HFF-Myc (cell line): ENCODE data around the gene DLG4.

Experiments used
- DNase-seq: peaks from one replicate; pipeline ENCODE4 v3.0.0-alpha.2; 2011; ENCODE audit warnings: low read depth; ENCODE audit errors: extremely low read depth
- H3K4me3 ChIP-seq: replicated peaks from 2 replicates; pipeline ENCODE4 v1.5.1; 2011; ENCODE audit warnings: low read depth, mild to moderate bottlenecking, control low read depth, low read length
- CTCF ChIP-seq: IDR thresholded peaks from 2 replicates; pipeline ENCODE4 v1.5.1; 2012; ENCODE audit warnings: mild to moderate bottlenecking, low read depth, low read length, control low read depth; ENCODE audit errors: missing control alignments

The DLG4 gene

GRCh38 chr17:7204336-7204735 is 15.3 kb downstream of the DLG4 start:
- no peak for TF ChIP-seq CTCF
- DNase-seq = no peak
- H3K4me3 ChIP-seq = no peak overlapping the region

- DNase-seq = no peak
- no peak overlapping the region for H3K4me3 ChIP-seq
- TF ChIP-seq CTCF = no peak
Observed at GRCh38 chr17:7203391-7203790, 16.2 kb downstream of the DLG4 start.

GRCh38 chr17:7196651-7197401 is 22.8 kb downstream of the DLG4 start:
- no peak overlapping the region for H3K4me3 ChIP-seq
- no peak for DNase-seq
- no peak for TF ChIP-seq CTCF

- H3K4me3 ChIP-seq = no peak overlapping the region
- no peak for TF ChIP-seq CTCF
- no peak for DNase-seq
Observed at GRCh38 chr17:7195971-7196370, 23.7 kb downstream of the DLG4 start.

- H3K4me3 ChIP-seq = no peak overlapping the region
- no peak for DNase-seq
- no peak for TF ChIP-seq CTCF
Observed at GRCh38 chr17:7192271-7192937, 27.2 kb downstream of the DLG4 start.

- DNase-seq = no peak
- TF ChIP-seq CTCF = no peak
- H3K4me3 ChIP-seq = no peak overlapping the region
Observed at GRCh38 chr17:7191571-7192270, 27.9 kb downstream of the DLG4 start.
